ENCODE data around the gene SLC25A34. TPM values are rescaled to one million over a fixed set of nuclear protein-coding genes. Genes with fewer than 3 reads are reported as not detected.

The SLC25A34 gene
- total RNA-seq, 3 donors from 2014 or later = 1.1 to 2.8 (median 1.4) TPM

DNA sequence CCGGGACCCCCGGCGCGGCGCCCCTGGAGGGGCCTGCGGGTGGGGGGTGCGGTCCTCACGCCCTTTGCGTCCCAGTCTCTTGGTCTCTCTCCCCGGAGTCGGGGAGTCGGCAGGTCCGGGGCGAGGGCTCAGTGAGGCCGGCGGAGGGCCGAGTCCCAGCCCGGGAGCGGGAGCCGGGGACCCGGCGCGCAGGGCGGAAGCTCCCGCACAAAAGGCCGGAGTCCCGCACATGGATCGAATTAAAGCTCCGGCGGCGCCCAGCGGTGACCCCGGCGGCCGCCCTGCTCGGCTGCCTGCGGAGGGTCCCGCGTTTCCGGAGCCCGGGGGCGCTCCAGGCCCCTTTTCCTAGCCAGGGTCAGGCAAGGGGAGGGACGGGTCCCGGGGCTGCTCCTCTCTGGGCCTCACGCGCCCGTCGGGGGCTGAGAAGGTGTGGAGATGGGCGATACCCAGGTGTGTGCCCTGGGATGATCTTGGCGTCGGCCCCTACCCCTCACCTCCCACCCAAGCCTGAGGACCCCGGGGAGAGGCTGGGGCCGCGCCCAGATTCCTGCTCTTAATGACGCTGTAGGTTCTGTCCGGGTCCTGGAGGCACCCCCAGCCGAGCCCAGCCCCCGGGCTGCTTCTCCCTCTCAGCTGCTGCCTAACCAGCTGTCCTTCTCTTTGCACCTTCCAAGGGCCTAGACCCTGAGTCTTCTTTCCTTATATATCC lies 23.0 kb downstream of the SLC25A34 start:
- Mint-ChIP-seq H3K4me3 (no peak overlapping the region), H3K4me1 (ENCODE audit: low read depth) (peaks cover 18% of the 10 kb centered on the region), H3K36me3 (ENCODE audit: insufficient read depth) (no peaks in the 10 kb centered on the region), H3K27me3 (ENCODE audit: low read depth) (peaks cover 45% of the 10 kb centered on the region), H3K9me3 (no peaks in the 10 kb centered on the region)
- DNase-seq = no peak
- peak; percentile 47 to 64 for ATAC-seq

DNA sequence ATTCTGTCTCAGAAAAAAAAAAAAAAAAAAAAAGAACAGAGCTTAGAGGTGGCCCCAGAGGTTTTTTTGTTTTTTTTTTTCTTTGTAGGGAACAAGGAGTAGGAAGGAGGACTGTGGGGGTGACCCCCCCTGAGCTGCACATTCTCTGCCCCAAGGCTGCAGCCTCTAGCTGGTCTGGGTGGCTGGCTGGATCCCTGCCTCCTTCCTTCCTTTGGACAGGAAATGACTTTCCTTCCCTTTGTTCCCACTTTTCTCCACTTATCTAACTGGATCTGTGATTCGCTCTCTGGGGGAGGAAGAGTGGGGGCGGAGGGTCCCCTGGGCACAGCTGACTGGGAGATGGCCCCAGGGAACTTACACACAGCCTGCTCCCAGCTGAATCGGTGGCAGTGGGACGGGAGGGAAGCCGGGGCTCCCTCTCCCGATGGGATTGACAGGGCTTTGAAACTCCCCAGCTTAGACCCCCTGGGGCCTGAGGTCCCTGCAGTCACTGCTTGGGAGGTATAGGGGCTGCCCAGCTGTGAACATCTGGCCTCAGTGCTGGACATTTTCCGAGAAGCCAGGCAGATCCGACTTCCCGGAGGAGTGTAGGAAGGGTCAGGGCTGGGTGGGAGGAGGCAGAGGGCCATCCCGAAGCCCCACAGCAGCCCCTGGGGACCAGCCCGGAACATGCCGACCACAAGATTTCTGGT lies 24.6 kb downstream of the SLC25A34 start:
- Mint-ChIP-seq H3K4me3 (no peak overlapping the region), H3K27me3 (ENCODE audit: low read depth) (peaks cover 43% of the 10 kb centered on the region), H3K4me1 (ENCODE audit: low read depth) (peaks cover 18% of the 10 kb centered on the region), H3K36me3 (ENCODE audit: insufficient read depth) (no peaks in the 10 kb centered on the region), H3K9me3 (no peaks in the 10 kb centered on the region)
- ATAC-seq (no peak), DNase-seq (no peak)

DNA sequence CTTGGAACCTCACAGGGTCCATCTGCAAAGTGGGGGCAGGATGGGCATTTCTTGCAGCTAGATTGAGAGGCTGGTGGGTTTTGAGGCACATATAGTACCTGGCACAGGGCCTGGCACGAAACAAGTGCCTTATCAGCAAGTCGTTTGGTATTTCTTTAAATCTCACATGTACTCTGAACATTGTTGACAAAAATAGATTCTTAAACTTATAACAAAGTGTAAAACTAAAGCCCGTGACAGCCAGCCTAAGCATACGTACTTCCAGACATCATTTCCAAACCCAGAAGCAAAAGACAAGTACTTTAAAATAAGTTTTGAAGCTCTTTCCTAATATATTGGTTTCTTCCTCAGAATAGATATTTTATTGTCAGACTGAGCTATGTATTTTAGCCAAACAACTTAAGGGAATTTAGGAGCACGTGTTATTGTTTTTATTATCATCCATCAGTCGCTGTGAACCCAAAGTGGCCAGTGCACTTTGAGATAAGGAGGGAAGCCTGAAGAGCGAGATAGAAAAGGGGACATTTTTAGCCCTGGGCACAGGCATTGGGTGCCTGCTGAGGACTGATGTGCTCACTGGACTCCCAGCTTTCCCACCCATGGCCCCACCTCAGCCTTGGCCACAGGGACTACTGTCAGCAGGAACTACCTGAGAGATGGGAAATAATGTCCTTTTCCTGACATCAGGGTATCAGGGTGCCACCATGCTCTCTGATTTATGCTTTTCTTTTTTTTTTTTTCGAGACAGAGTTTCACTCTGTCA lies 25.5 kb downstream of the SLC25A34 start:
- no peak for ATAC-seq
- no peak for DNase-seq
- peaks cover 12% of the 10 kb centered on the region for H3K4me1 Mint-ChIP-seq (ENCODE audit: low read depth)
- no peaks in the 10 kb centered on the region for H3K9me3 Mint-ChIP-seq
- H3K27me3 Mint-ChIP-seq (ENCODE audit: low read depth) = peaks cover 37% of the 10 kb centered on the region
- no peaks in the 10 kb centered on the region for H3K36me3 Mint-ChIP-seq (ENCODE audit: insufficient read depth)
- H3K4me3 Mint-ChIP-seq = no peak overlapping the region

DNA sequence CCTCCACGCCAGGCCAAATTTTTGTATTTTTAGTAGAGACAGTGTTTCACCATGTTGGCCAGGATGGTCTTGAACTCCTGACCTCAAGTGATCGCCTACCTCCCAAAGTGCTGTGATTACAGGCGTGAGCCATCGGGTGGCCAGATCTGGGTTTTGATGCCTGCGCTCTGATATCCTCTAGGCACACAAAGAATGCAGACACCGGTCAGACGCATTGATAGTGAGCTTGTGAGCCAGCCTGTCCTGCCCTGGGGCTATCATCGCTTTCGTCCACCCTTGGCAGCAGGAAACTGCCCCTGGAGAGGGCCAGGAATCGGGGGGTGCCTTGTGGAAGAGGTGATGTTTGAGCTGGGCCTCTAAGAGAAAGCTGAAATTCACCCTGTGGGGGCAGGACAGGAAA lies 26.5 kb downstream of the SLC25A34 start:
- no peak for DNase-seq
- peaks cover 5% of the 10 kb centered on the region for H3K4me1 Mint-ChIP-seq (ENCODE audit: low read depth)
- no peak for ATAC-seq
- no peaks in the 10 kb centered on the region for H3K9me3 Mint-ChIP-seq
- no peaks in the 10 kb centered on the region for H3K36me3 Mint-ChIP-seq (ENCODE audit: insufficient read depth)
- H3K4me3 Mint-ChIP-seq = no peak overlapping the region
- peaks cover 27% of the 10 kb centered on the region for H3K27me3 Mint-ChIP-seq (ENCODE audit: low read depth)

DNA sequence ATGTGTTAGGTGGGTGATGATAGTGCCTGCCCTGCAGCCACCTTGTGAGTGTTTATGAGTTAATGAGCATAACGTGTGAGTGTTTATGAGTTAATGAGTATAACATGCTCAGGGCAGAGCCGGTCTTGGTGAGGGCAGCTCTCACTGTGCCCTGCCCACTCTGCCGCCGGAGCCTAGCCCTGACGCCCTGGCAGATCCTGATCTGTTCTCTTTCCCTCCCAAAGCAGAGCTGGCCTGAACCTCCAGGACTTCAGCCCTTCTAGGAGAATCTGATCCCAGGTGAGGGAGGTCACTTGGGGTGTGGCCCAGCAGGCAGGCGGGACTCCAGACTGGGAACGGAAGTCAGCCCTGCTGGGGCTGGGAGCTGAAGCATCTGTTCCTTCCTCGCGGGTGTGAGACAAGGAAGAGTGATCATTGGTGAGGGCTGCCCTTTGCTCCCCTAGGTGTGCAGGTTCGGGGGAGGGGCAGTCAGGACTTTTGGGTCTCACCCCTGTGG lies 28.3 kb downstream of the SLC25A34 start:
- peaks cover 2% of the 10 kb centered on the region for H3K4me1 Mint-ChIP-seq (ENCODE audit: low read depth)
- H3K27me3 Mint-ChIP-seq (ENCODE audit: low read depth) = peaks cover 29% of the 10 kb centered on the region
- H3K36me3 Mint-ChIP-seq (ENCODE audit: insufficient read depth) = no peaks in the 10 kb centered on the region
- no peaks in the 10 kb centered on the region for H3K9me3 Mint-ChIP-seq
- no peak overlapping the region for H3K4me3 Mint-ChIP-seq
- DNase-seq (no peak), ATAC-seq (no peak)

DNA sequence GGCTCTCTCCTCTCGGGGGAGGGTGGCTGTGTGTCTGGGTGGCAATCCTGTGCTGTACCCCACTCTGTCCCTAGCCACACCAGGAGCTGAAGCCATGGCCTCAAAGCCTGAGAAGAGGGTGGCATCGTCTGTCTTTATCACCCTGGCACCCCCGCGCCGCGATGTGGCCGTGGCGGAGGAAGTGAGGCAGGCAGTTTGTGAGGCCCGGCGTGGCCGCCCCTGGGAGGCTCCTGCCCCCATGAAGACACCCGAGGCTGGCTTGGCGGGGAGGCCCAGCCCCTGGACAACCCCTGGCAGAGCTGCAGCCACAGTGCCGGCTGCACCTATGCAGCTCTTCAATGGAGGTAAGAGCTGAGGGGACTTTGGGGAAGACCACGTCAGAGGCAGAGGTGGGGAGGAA lies 28.8 kb downstream of the SLC25A34 start:
- Mint-ChIP-seq H3K27me3 (ENCODE audit: low read depth) (peaks cover 24% of the 10 kb centered on the region), H3K9me3 (no peaks in the 10 kb centered on the region)
- ATAC-seq = no peak

DNA sequence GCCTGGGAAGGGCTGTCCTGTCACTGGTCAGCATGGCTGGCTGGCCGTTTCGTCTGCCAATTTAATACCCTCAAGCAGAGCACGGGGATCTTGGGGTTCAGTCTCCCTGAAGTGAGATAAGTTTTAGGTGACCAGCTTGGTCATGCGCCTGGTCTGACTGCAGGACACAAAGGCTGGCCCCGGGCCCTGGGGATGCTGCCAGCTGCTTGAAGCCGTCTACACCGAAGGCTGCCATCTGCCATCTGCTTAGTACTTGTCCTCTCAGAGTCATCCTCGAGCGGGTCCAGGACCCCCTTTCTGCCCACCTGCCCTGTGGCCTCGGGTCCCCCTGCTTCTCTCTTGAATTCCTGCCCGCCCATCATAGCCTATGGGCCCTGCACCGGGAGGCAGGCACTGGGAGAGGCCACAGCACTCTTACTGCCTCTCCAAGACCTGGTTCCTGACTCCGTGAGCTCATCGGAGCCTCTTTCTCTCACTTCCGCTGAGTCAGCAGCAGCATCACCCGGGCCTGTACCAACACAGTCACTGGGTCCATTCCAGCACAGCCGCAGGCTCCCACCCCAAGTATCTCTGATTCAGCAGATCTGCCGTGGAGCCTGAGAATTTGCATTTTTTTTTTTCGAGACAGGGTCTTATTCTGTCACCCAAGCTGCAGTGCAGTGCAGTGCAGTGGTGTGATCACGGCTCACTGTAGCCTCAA lies 29.6 kb downstream of the SLC25A34 start:
- no peaks in the 10 kb centered on the region for H3K36me3 Mint-ChIP-seq (ENCODE audit: insufficient read depth)
- ATAC-seq (no peak), DNase-seq (no peak)
- H3K4me1 Mint-ChIP-seq (ENCODE audit: low read depth) = no peaks in the 10 kb centered on the region
- H3K4me3 Mint-ChIP-seq = no peak overlapping the region
- no peaks in the 10 kb centered on the region for H3K9me3 Mint-ChIP-seq
- H3K27me3 Mint-ChIP-seq (ENCODE audit: low read depth) = peaks cover 21% of the 10 kb centered on the region

More for the DNA sequence above, 28.8 kb downstream of the SLC25A34 start:
- no peak overlapping the region for H3K4me3 Mint-ChIP-seq
- no peaks in the 10 kb centered on the region for H3K36me3 Mint-ChIP-seq (ENCODE audit: insufficient read depth)
- H3K4me1 Mint-ChIP-seq (ENCODE audit: low read depth) = no peaks in the 10 kb centered on the region
- DNase-seq = no peak

DNA sequence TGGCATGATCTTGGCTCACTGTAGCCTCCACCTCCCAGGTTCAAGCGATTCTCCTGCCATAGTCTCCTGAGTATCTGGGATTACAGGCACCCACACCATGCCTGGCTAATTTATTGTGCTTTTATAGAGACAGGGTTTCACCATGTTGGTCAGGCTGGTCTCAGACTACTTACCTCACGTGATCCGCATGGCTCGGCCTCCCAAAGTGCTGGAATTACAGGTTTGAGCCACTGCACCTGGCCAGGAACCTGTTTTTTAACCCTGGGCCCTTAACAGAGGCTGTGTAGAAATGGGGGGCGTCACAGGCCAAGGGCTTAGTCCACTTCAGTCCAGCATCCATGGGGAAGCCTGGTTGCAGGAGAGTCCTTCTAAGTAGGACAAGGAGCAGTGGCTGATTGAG lies 31.9 kb downstream of the SLC25A34 start:
- Mint-ChIP-seq H3K4me1 (ENCODE audit: low read depth) (no peaks in the 10 kb centered on the region), H3K27me3 (ENCODE audit: low read depth) (peaks cover 23% of the 10 kb centered on the region), H3K36me3 (ENCODE audit: insufficient read depth) (no peaks in the 10 kb centered on the region), H3K9me3 (no peaks in the 10 kb centered on the region), H3K4me3 (no peak overlapping the region)
- DNase-seq = no peak
- no peak for ATAC-seq

DNA sequence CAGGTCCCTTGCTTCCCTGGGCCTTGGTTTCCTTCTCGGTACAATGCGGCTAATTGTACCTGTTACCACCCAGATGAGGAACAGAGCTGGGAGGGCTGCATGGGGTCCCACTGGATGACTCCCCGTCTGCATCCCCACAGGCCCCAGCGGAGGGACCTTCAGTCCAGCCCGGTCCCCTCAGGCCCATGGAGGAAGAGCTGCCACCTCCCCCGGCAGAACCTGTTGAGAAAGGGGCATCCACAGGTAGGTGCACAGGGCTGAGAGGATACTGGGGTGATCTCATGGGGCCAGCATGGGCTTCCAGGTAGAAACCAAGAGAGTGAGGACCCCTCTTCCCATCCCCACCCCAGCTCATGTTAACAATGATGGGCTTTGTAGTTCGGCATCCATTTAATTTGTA lies 32.3 kb downstream of the SLC25A34 start:
- ATAC-seq (no peak), DNase-seq (no peak)
- H3K4me1 Mint-ChIP-seq (ENCODE audit: low read depth) = no peaks in the 10 kb centered on the region

DNA sequence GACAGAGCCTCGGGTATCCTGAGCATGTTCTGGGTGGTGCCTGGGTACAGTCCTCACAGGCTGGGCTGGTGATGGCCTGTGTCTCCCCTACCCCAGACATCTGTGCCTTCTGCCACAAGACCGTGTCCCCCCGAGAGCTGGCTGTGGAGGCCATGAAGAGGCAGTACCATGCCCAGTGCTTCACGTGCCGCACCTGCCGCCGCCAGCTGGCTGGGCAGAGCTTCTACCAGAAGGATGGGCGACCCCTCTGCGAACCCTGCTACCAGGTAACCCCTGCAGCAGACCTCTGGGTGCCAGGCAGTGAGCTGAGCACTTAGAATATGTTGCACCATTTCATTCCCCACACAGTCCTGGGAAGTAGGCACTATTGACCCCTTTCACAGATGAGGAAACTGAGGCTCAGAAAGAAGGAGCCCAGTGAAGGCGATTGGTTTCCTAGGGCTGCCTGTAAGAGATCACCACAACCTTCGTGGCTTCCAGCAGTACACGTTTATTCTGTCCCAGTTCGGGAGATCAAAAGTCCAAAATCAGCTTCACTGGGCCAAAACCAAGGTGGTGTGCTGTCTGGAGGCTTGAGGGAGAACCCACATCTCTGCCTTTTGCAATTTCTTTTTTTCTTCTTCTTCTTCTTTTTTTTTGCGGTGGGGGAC lies 34.4 kb downstream of the SLC25A34 start:
- peaks cover 21% of the 10 kb centered on the region for H3K27me3 Mint-ChIP-seq (ENCODE audit: low read depth)
- H3K4me1 Mint-ChIP-seq (ENCODE audit: low read depth) = no peaks in the 10 kb centered on the region
- no peak overlapping the region for H3K4me3 Mint-ChIP-seq
- ATAC-seq (no peak), DNase-seq (no peak)
- H3K9me3 Mint-ChIP-seq = no peaks in the 10 kb centered on the region
- H3K36me3 Mint-ChIP-seq (ENCODE audit: insufficient read depth) = no peaks in the 10 kb centered on the region

More for the DNA sequence above, 32.3 kb downstream of the SLC25A34 start:
- Mint-ChIP-seq H3K4me3 (no peak overlapping the region), H3K27me3 (ENCODE audit: low read depth) (peaks cover 23% of the 10 kb centered on the region), H3K36me3 (ENCODE audit: insufficient read depth) (no peaks in the 10 kb centered on the region), H3K9me3 (no peaks in the 10 kb centered on the region)

DNA sequence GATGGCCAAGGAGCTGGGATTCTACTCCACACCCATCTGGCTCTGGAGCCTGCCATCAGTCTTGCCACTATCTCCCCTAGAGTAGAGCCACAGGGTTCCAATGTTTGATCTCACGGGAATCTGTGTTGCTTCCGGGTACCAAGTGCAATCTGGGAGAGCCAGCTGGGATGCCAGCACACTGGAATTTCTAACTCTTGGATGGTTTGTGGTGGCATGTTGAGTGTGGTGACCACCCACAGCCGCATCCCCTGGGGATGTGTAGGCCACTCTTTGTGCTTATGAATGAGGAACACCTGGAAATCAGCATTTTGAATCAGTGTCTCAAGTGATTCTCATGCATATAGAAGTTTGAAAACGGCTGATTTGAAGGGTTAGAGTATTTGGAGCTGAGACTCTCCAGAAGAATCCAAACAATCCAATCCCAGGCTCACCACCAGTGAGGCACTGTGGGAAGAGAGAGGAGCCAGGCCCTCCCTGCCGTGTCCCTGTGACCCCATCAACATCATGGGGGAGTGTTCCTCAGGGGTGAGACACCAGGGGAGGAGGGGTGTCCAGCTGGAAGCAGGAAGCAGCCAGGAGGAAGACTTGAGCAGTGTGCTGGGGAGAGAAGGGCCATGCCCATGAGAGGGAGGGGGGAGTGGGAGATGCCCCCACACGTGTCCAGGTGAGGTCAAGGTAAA lies 35.9 kb downstream of the SLC25A34 start:
- Mint-ChIP-seq H3K4me1 (ENCODE audit: low read depth) (no peaks in the 10 kb centered on the region), H3K9me3 (no peaks in the 10 kb centered on the region), H3K36me3 (ENCODE audit: insufficient read depth) (no peaks in the 10 kb centered on the region), H3K4me3 (no peak overlapping the region), H3K27me3 (ENCODE audit: low read depth) (peaks cover 21% of the 10 kb centered on the region)
- DNase-seq = no peak
- no peak for ATAC-seq

DNA sequence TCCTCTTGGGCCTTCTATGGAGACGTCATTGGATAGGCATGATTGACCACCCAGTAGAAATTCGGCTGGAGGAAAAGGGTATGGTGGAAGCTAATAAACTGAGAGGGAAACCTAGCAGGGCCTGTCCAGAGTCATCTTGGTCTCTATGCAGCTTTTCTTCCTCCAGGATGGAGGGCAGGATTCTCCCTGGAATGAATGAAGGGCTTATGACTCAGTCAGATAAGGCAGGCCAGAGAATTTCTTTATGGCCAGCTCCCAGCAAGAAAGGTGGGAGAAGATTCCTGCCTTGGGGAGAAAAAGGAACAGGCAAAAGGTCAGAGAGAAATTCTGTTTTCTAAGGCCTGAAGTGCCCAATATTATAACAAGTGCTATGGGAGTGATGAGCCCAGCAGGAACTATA lies 39.6 kb downstream of the SLC25A34 start:
- Mint-ChIP-seq H3K4me1 (ENCODE audit: low read depth) (no peaks in the 10 kb centered on the region), H3K36me3 (ENCODE audit: insufficient read depth) (no peaks in the 10 kb centered on the region), H3K4me3 (no peak overlapping the region), H3K27me3 (ENCODE audit: low read depth) (peaks cover 15% of the 10 kb centered on the region), H3K9me3 (no peaks in the 10 kb centered on the region)
- ATAC-seq (no peak), DNase-seq (no peak)

DNA sequence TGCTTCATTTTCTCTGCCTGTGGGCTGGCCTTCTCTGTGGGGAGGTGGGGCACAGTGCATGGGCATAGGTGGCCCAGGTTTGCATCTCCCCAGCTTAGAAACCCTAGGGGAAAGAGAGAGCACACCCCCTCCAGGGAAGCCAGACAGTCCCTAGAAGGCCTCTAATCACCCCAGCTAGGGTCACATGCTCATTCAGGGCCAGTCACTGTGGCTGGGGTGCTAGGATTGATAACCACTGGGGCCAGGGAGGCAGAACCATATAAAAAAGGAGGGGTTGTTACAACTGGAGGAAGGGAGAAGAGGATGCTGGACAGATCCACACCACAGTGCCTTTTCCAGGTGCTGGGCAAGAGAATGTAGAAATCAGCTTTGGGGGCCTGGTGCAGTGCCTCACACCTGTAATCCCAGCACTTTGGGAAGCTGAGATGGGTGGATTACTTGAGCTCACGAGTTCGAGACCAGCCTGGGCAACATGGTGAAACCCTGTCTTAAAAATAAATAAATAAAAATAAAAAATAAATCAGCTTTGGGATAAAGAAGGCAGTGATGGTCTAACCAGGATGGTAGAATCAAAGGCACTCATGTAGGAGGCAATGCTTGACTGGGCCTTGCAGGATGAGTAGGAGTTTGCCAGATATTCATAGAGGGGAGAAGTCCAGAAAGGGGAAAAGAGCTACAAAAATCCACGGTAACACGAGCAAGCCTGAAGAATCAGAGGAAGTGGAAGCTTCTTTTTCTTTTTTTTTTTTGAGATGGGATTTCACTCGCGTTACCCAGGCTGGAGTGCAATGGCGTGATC lies 42.0 kb downstream of the SLC25A34 start:
- H3K9me3 Mint-ChIP-seq = no peaks in the 10 kb centered on the region
- DNase-seq (no peak), ATAC-seq (no peak)
- H3K4me3 Mint-ChIP-seq = no peak overlapping the region
- H3K36me3 Mint-ChIP-seq (ENCODE audit: insufficient read depth) = no peaks in the 10 kb centered on the region
- no peaks in the 10 kb centered on the region for H3K4me1 Mint-ChIP-seq (ENCODE audit: low read depth)
- H3K27me3 Mint-ChIP-seq (ENCODE audit: low read depth) = peaks cover 2% of the 10 kb centered on the region

All from activated T-cell treated with anti-CD3 and anti-CD28 coated beads, Interleukin-2, amount 50 U/mL, for 4 hours (primary cell).